ENCODE data around the gene SEMA3D. TPM values are rescaled to one million over a fixed set of nuclear protein-coding genes. Genes with fewer than 3 reads are reported as not detected.

SEMA3D gene
- total and polyA plus RNA-seq, 11 donors = 0.10 to 8.6 (median 0.88) TPM

DNA sequence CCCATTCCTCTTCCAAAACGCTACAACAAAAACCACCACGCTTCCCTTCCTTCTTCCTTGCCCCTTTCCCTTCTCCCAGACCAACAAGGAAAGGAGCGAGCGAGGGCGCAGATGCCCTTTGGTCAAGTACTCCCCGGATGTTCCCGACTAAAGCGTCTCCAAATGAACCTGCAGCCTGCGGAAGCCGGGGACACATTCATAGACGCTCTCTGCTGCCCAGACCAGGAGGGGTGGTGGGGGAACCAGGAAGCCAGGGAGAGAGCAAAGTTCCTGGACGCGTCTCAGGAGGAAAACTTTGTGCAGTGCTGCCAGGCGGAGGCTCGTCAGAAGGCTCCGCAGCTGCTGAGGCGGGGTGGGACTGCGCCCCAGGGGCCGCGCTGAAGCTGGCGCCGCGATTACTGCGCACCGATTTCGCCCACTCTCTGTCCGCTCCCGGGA, 754 bp downstream of the SEMA3D start:
- intact Hi-C loops (cut with DNase I) = loop anchor here in 6 of 10 donors (2.0 to 10.0 kb wide), 3 partner anchors 141 to 144 kb away; no protein-coding TSS in a partner anchor
- H3K27ac ChIP-seq = peak overlapping the region in 8 of 12 donors; percentile 20 to 72 (median 44)
- 0 to 1% (median 0%) methylated on average over 16 to 28 of the region's 28 CpGs for WGBS, 4 donors
- DNase-seq (peak in 4 of 5 donors; percentile 21 to 61 (median 24)), ATAC-seq (peak; percentile 14 to 58 (median 51))
- H3K4me1 ChIP-seq = peaks cover 0 to 26% (median 3%) of the 10 kb centered on the region in 12 donors
- H3K27me3 ChIP-seq = peaks cover 0 to 42% (median 8%) of the 10 kb centered on the region in 9 donors
- no peak for TF ChIP-seq POLR2A (IDR thresholded peaks at IDR 0.05)
- TF ChIP-seq, protein P1, sequence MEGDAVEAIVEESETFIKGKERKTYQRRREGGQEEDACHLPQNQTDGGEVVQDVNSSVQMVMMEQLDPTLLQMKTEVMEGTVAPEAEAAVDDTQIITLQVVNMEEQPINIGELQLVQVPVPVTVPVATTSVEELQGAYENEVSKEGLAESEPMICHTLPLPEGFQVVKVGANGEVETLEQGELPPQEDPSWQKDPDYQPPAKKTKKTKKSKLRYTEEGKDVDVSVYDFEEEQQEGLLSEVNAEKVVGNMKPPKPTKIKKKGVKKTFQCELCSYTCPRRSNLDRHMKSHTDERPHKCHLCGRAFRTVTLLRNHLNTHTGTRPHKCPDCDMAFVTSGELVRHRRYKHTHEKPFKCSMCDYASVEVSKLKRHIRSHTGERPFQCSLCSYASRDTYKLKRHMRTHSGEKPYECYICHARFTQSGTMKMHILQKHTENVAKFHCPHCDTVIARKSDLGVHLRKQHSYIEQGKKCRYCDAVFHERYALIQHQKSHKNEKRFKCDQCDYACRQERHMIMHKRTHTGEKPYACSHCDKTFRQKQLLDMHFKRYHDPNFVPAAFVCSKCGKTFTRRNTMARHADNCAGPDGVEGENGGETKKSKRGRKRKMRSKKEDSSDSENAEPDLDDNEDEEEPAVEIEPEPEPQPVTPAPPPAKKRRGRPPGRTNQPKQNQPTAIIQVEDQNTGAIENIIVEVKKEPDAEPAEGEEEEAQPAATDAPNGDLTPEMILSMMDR (IDR thresholded peaks at IDR 0.05) = no peak
- no peaks in the 10 kb centered on the region for H3K36me3 ChIP-seq
- H3K4me3 ChIP-seq = peak overlapping the region; percentile 25 to 73 (median 56)
- H3K9me3 ChIP-seq = no peaks in the 10 kb centered on the region

DNA sequence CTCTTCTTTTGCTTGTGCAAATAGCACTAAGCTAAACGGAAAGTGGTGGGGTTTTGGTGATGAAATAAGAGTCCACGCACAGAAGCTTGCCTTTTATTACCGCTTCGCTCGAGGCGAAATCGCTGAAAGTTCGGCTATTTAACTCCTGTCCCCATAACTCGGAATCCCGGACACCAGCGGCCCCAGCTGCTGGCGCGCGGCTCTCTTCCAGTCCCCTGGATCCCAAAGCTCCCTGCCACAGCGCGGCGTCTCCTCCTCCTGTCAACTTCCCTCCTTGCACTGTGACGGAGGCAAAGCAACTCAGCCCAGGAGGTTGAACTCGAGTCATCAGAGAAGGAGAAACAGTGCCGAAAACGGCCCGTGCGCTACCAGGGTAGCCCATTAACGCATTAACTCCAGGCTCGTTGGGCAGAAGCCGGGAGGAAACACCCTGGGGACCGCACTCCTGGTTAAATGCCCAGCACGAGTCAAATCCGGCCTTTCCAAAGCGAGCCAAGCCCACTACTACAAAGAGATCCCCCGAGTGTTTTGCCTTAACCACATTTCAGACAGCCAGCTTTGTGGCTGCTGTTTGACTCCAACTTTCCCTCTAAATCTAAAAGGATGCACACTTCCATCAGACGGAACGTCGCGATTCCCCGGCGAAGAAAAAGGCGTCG, 1.3 kb downstream of the SEMA3D start:
- H3K27me3 ChIP-seq = peaks cover 0 to 40% (median 8%) of the 10 kb centered on the region in 9 donors
- H3K4me3 ChIP-seq = peak overlapping the region; percentile 25 to 73 (median 56)
- H3K9me3 ChIP-seq = no peaks in the 10 kb centered on the region
- TF ChIP-seq, protein P1 (IDR thresholded peaks at IDR 0.05) = peak in 5 of 12 donors; percentile 4 to 31 (median 15)
- no peak for TF ChIP-seq POLR2A (IDR thresholded peaks at IDR 0.05)
- H3K27ac ChIP-seq = peak overlapping the region in 7 of 12 donors; percentile 20 to 72 (median 43)
- WGBS, 4 donors = 0 to 1% (median 0%) methylated on average over 35 to 39 of the region's 39 CpGs
- no peaks in the 10 kb centered on the region for H3K36me3 ChIP-seq
- peaks cover 0 to 26% (median 3%) of the 10 kb centered on the region in 12 donors for H3K4me1 ChIP-seq
- DNase-seq = peak; percentile 34 to 69 (median 51)
- ATAC-seq = peak; percentile 64 to 73 (median 69)
- intact Hi-C loops (cut with DNase I) = loop anchor here in 6 of 10 donors (2.0 to 10.0 kb wide), 3 partner anchors 141 to 143 kb away; no protein-coding TSS in a partner anchor

DNA sequence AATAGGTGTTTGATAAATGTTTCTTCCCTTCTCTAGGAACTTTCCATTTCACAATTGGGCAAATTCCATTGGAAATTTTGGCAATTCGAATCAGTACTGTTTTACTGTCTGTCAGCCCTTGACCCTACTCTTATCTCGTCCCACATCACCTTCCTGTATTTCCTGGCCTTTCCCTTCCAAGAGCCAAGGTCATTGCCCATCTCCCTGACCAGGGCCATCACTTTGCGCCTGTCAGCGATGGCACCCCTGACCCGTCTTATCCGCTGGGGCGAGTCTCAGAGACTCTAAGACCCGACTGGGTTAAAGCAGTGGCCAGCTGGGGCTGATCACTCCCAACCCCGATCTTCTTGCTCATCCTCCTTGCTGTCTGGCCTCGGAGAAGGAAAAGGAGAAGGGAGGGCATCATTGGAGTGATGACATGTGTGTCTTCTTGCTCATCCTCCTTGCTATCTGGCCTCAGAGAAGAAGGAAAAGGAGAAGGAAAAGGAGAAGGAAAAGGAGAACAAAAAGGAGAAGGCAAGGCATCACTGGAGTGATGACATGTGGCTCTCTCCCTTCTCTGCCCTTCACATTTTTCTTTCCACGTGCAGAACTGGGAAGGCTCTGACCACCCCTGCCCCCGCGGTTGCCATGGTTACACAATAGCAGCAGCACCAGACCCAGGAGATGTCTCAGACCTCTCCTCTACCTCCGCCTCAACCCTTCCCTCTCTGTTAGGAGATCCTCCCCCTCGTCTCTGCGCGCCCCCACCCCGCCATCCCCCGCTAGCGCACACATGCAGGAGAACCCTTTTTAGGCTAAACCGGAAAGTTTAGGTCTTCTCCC, 2.0 kb downstream of the SEMA3D start:
- Histone ChIP-seq H3K9me3 (no peaks in the 10 kb centered on the region), H3K4me1 (peaks cover 0 to 26% (median 3%) of the 10 kb centered on the region in 12 donors), H3K36me3 (no peaks in the 10 kb centered on the region), H3K27me3 (peaks cover 0 to 40% (median 8%) of the 10 kb centered on the region in 9 donors), H3K27ac (peak overlapping the region in 4 of 12 donors; percentile 20 to 72 (median 58)), H3K4me3 (peak overlapping the region in 11 of 12 donors; percentile 25 to 73 (median 57))
- ATAC-seq (no peak), DNase-seq (peak in 2 of 5 donors; percentile 29 to 52)
- 27 to 28% (median 27%) methylated on average over 21 of the region's 21 CpGs for WGBS, 4 donors
- intact Hi-C loops (cut with DNase I) = loop anchor here in 4 of 10 donors (5.0 to 10.0 kb wide), 2 partner anchors 140 to 143 kb away; no protein-coding TSS in a partner anchor
- TF ChIP-seq, protein P1 (IDR thresholded peaks at IDR 0.05) = no peak
- no peak for TF ChIP-seq POLR2A (IDR thresholded peaks at IDR 0.05)
